Right lobe of liver (tissue), 6 donors: ENCODE results near the gene RTCA. TPM values are rescaled to one million over a fixed set of nuclear protein-coding genes. Genes with fewer than 3 reads are reported as not detected.

ENCODE experiments used
- ATAC-seq, 4 donors: fragments of 200-7000 bp; cut with Tn5 transposase; one replicate each; pipeline ENCODE4 v1.9.1; 2020; ENCODE audit warnings: mild to moderate bottlenecking in 4 of 4, moderate library complexity in 4 of 4
- DNase-seq, 3 donors: peaks; one replicate each; pipeline ENCODE4 v3.0.0-alpha.2; 2020
- H3K27ac ChIP-seq, 3 donors: fragments of 200-600 bp; one replicate each; pipeline ENCODE4 v1.8.0; 2022
- H3K27me3 ChIP-seq, 2 donors: fragments of 200-600 bp; one replicate each; pipeline ENCODE4 v1.8.0; 2022
- H3K36me3 ChIP-seq, 4 donors: fragments of 200-600 bp; sonication (generic) in 1 of 4; one replicate each; pipeline versions ENCODE4 v1.5.1 to v1.8.0; 2017 to 2022; ENCODE audit warnings: control low read depth in 1 of 4
- H3K4me1 ChIP-seq, 4 donors: fragments of 200-600 bp; sonication (generic) in 1 of 4; one replicate each; pipeline versions ENCODE4 v1.5.1 to v1.8.0; 2017 to 2022; ENCODE audit warnings: control low read depth in 1 of 4
- H3K4me3 ChIP-seq, 3 donors: fragments of 200-600 bp; one replicate each; pipeline ENCODE4 v1.8.0; 2022
- H3K9me3 ChIP-seq, 4 donors: fragments of 200-600 bp; sonication (generic) in 1 of 4; one replicate each; pipeline versions ENCODE4 v1.5.1 to v1.8.0; 2017 to 2022; ENCODE audit warnings: control low read depth in 1 of 4
- CTCF ChIP-seq, 4 donors: fragments of 200-600 bp in 3 of 4; fragments of 450-650 bp in 1 of 4; IDR thresholded peaks; one replicate each; pipeline versions ENCODE4 v1.5.1 to v1.8.0; 2016 to 2022; ENCODE audit warnings: antibody characterized with exemption in 4 of 4, mild to moderate bottlenecking in 2 of 4
- POLR2A ChIP-seq: fragments of 450-650 bp; IDR thresholded peaks from one replicate; pipeline ENCODE4 v1.6.1; 2017; ENCODE audit warnings: antibody characterized with exemption, mild to moderate bottlenecking
- WGBS: methylation state at CpG from one replicate; pipeline ENCODE4 v1.1.6; 2018; ENCODE audit warnings: low coverage, low lambda C conversion rate; ENCODE audit not compliant: insufficient coverage; ENCODE audit errors: missing lambda C conversion rate; 5-methylcytosine and 5-hydroxymethylcytosine counted together
- intact Hi-C, 2 donors: fragments of 100-400 bp; cut with DNase I; formaldehyde crosslinking; loops; one replicate each; pipeline versions ENCODE4 v1.11.2 to v1.14.1; 2022
- total RNA-seq, 6 experiments: library from RNA; depleted of rRNA in 2 of 6; stranded (reverse); fragments of >200 nt in 2 of 6; fragmentation: NEBNext Ultra II Directional in 3 of 6; extraction: Animal tissue kit (Norgen Biotek cat#: 25700) in 3 of 6; gene quantifications; one replicate each; pipeline versions ENCODE4 v1.1.0 to v1.2.4, GENCODE V29; 2016 to 2023
- donor health status: DM: no; HTN: yes; CAD: no.
- donor health status: DM: no; HTN: no; CAD: no.
- donor health status: DM: no; HTN: no; CAD: no.
- donor health status: DM: no; HTN: yes; CAD: no.
- donor health status: DM: no; HTN: yes; CAD: no.

Gene RTCA
- total RNA-seq, 6 experiments from 2014 or later = 12.5 to 20.1 (median 14.7) TPM

GRCh38 chr1:100246738-100247137 is 19.3 kb upstream of the RTCA start:
- Histone ChIP-seq H3K27me3 (no peaks in the 10 kb centered on the region), H3K4me1 (peaks cover 0 to 15% (median 0%) of the 10 kb centered on the region in 4 donors), H3K36me3 (no peaks in the 10 kb centered on the region), H3K27ac (no peak overlapping the region), H3K9me3 (no peaks in the 10 kb centered on the region), H3K4me3 (no peak overlapping the region)
- DNase-seq = no peak
- 83% methylated on average over 4 of the region's 4 CpGs for WGBS
- TF ChIP-seq POLR2A (no peak), CTCF (IDR thresholded peaks at IDR 0.05) (no peak)
- intact Hi-C loops = no loop called here
- no peak for ATAC-seq

- ATAC-seq = peak; percentile 2 to 10 (median 6)
Observed at GRCh38 chr1:100249155-100249536, 16.9 kb upstream of the RTCA start.

GRCh38 chr1:100249537-100250257 is 16.3 kb upstream of the RTCA start, which contains the start of gene DBT:
DBT (minus strand) TSS chr1:100249834; CDS start chr1:100249820, 14 bp downstream.
- peak; percentile 93 to 98 (median 97) for DNase-seq
- Histone ChIP-seq H3K27me3 (no peaks in the 10 kb centered on the region), H3K4me3 (peak within 1 kb of the TSS; percentile 74 to 84 (median 80)), H3K27ac (peak within 1 kb of the TSS; percentile 71 to 90 (median 78)), H3K9me3 (no peaks in the 10 kb centered on the region), H3K4me1 (peaks cover 0 to 15% (median 0%) of the 10 kb centered on the region in 4 donors), H3K36me3 (no peaks in the 10 kb centered on the region)
- peak; percentile 100 for ATAC-seq
- TF ChIP-seq CTCF (IDR thresholded peaks at IDR 0.05) (peak in 1 of 4 donors; percentile 10), POLR2A (peak; percentile 90)
- intact Hi-C loops = no loop called here
- under 1% methylated on average over 23 of the region's 31 CpGs for WGBS

More at GRCh38 chr1:100249155-100249536, 16.9 kb upstream of the RTCA start:
- no peak for DNase-seq
- Histone ChIP-seq H3K27ac (peak overlapping the region; percentile 71 to 90 (median 78)), H3K4me1 (peaks cover 0 to 15% (median 0%) of the 10 kb centered on the region in 4 donors), H3K9me3 (no peaks in the 10 kb centered on the region), H3K36me3 (no peaks in the 10 kb centered on the region), H3K4me3 (peak overlapping the region; percentile 74 to 84 (median 80)), H3K27me3 (no peaks in the 10 kb centered on the region)
- intact Hi-C loops = no loop called here
- no peak for TF ChIP-seq POLR2A
- 0% methylated on average over 5 of the region's 12 CpGs for WGBS

GRCh38 chr1:100250264-100250663 is 15.8 kb upstream of the RTCA start:
- TF ChIP-seq POLR2A = no peak
- no peak for TF ChIP-seq CTCF (IDR thresholded peaks at IDR 0.05)
- intact Hi-C loops = no loop called here
- ATAC-seq (no peak), DNase-seq (no peak)
- Histone ChIP-seq H3K27ac (peak overlapping the region in 2 of 3 donors; percentile 78 to 90), H3K27me3 (no peaks in the 10 kb centered on the region), H3K36me3 (no peaks in the 10 kb centered on the region), H3K9me3 (no peaks in the 10 kb centered on the region), H3K4me1 (peaks cover 0 to 15% (median 0%) of the 10 kb centered on the region in 4 donors), H3K4me3 (peak overlapping the region; percentile 74 to 84 (median 80))
- 0% methylated on average over 1 of the region's 1 CpG for WGBS

- intact Hi-C loops = no loop called here
- H3K27ac ChIP-seq = no peak overlapping the region
- H3K9me3 ChIP-seq = no peaks in the 10 kb centered on the region
- no peak for ATAC-seq
- DNase-seq = no peak
- H3K36me3 ChIP-seq = no peaks in the 10 kb centered on the region
- H3K27me3 ChIP-seq = no peaks in the 10 kb centered on the region
- H3K4me3 ChIP-seq = no peak overlapping the region
- H3K4me1 ChIP-seq = peaks cover 0 to 15% (median 0%) of the 10 kb centered on the region in 4 donors
- no peak for TF ChIP-seq POLR2A
- TF ChIP-seq CTCF (IDR thresholded peaks at IDR 0.05) = no peak
- 84% methylated on average over 3 of the region's 3 CpGs for WGBS
Observed at GRCh38 chr1:100250807-100251206, 15.2 kb upstream of the RTCA start.
